ENCODE measurements around the gene YJU2.
"Not testable (repeated sequence)": the region's sequence is repeated elsewhere in the genome, so short reads cannot be mapped to it uniquely, and the experiment has no call there.

The YJU2 gene

DNA sequence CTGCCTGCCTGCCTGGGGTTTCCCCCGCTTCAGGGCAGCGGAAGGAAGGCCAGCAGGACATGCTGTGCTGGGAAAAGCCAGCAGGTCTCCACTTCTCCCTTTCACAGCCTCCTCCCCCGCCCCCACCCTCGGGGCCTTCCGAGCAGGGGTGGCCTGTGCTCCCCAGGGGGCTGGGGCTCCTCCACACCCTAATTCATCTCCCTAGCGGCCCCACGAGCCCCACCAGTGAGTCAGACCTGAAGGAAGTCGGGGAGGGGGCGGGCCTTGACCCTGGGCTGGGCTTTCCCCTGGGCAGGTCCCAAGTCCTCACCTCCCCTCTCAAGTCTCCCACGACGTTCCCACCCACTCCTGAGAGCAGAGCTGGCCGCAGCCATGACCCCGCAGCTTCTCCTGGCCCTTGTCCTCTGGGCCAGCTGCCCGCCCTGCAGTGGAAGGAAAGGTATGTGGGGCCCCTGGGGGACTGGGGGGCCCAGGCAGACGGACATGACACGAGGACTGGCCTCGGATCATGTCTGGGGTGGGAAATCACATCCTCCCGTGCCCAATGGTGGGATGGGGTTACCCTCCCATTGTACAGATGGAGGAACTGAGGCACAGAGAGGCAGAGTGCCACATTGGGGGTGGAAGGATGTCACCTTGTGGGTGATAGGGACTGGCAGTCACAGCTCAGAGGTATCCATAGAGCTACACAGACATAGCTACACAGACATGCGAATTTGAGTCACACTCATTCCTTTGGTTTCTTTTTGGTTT is 17.5 kb upstream of the YJU2 start, which contains the start of gene EBI3:
Gene EBI3 (plus strand): TSS at position 345 of the 753 bp plus-strand sequence. CDS start 28 bp downstream, at position 373.
- DNase-seq (ENCODE audit: low read depth), result peak; percentile 15

DNA sequence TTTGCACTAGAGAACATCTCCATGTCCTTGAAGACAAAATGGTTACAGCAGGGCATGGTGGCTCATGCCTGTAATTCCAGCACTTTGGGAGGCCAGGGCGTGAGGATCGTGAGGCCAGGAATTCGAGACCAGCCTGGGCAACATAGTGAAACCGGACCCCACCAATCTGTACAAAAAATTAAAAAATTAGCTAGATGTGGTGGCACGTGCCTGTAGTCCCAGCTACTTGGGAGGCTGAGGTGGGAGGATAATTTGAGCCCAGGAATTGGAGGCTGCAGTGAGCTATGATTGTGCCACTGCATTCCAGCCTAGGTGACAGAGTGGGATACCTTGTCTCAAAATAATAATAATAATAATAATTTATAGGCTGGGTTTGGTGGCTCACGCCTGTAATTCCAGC is 16.6 kb upstream of the YJU2 start:
- DNase-seq (ENCODE audit: low read depth), result not testable (repeated sequence)

DNA sequence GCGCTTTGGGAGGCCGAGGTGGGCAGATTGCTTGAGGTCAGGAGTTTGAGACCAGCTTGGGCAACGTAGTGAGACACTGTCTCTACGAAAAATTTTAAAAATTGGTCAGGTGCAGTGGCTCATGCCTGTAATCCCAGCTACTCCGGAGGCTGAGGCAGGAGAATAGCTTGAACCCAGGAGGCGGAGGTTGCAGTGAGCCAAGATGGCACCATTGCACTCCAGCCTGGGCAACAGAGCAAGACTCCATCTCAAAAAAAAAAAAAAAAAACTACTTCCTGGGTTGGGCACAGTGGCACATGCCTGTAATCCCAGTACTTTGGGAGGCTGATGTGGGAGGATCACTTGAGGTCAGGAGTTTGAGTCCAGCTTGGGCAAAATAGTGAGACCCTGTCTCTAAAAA is 15.4 kb upstream of the YJU2 start:
- DNase-seq (ENCODE audit: low read depth), result not testable (repeated sequence)

DNA sequence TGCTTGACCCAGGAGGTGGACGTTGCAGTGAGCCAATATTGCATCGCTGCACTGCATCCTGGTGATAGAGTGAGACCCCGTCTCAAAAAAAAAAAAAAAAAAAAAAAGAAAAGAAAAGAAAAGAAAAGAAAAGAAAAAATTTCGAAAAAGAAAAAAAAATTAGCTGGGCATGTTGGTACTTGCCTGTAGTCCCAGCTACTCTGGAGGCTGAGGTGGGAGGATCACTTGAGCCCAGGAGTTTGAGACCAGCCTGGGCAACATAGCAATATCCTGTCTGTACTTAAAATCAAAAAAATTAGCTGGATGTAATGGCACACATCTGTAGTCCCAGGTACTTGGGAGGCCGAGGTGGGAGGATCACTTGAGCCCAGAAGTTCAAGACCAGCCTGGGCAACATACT is 14.7 kb upstream of the YJU2 start:
- DNase-seq (ENCODE audit: low read depth), result not testable (repeated sequence)

DNA sequence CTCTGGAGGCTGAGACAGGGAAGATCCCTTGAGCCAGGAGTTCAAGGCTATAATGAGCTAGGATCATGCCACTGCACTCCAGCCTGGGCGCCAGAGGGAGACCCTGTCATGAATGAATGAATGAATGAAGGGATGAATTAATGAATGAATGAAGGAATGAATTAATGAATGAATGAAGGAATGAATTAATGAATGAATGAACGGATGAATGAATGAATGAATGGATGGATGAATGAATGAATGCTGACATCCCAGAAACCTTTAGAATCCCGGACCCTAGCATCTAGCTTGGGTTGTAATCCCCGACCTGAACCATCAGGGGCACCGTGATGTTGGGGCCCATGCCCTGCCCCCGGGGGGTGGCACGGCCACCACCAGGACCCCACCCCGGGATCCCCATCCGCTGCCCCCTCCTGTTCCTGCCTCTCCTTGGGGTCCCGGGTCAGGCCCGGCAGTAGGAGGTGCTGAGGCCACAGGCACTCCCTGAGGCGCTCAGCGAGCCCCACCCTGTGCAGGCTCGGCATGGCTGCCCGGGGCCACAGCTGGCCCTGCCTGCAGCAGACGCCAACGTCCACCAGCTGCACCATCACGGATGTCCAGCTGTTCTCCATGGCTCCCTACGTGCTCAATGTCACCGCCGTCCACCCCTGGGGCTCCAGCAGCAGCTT is 14.1 kb upstream of the YJU2 start:
- DNase-seq (ENCODE audit: low read depth), result no peak

DNA sequence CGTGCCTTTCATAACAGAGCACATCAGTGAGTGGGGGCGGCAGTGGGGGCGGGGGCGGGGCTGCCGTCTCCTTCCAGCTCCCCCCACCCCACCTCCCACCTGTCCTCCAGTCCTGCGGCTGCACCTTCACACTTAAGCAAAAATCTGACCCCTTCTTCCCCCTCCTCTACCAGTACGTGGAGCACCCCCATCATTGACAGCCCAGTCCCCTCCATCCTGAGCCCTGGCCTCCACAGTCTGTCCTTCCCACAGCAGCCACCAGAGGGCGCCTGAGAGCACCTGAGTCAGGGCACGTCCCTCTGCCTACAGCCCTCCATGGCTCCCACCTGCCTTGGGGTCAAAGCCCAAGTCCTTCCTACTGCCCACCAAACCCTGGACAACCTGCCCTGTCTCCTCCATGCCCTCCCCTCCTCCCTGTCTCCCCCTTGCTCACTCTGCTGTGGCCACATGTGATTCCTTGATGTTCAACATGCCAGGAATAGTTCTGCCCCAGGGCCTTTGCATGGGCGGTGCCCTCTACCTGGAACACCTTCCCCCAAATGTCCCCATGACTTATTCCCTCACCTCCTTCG is 13.5 kb upstream of the YJU2 start:
- peak; percentile 48 for DNase-seq (ENCODE audit: low read depth)

DNA sequence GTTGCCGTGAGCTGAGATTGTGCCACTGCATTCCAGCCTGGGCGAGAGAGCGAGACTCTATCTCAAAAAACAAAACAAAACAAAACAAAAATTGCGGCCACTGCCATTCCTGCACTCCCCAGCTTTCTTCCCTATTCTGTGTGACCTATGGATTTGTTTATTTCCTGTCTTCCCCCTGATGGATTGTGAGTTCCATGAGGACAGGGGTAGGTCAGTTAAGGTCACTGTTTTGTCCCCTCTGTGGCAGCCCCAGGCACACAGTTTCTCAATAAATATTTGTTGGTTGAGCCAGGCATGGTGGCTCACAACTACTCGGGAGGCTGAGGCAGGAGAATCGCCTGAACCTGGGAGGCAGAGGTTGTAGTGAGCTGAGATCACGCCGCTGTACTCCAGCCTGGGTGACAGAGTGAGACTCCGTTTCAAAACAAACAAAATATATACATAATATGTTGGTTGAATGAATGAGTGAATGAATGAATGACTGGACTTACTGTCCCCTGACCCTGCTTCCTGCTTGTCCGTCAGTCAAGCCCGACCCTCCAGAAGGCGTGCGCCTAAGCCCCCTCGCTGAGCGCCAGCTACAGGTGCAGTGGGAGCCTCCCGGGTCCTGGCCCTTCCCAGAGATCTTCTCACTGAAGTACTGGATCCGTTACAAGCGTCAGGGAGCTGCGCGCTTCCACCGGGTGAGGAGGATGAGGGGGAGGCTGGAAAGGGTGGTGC is 12.6 kb upstream of the YJU2 start:
- DNase-seq (ENCODE audit: low read depth), result no peak

DNA sequence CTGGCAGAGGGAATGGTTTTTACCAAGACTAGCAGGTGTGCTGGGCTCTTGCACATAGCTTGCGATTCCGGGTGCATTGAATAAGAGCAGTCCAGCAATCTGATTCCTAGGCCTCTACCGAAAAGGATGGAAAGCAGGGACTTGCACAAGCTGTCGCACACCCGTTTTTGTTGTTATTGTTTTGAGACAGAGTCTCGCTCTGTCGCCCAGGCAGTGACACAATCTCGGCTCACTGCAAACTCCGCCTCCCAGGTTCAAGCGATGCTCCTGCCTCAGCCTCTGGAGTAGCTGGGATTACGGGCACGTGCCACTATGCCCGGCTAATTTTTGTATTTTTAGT is 12.0 kb upstream of the YJU2 start:
- no peak for DNase-seq (ENCODE audit: low read depth)

DNA sequence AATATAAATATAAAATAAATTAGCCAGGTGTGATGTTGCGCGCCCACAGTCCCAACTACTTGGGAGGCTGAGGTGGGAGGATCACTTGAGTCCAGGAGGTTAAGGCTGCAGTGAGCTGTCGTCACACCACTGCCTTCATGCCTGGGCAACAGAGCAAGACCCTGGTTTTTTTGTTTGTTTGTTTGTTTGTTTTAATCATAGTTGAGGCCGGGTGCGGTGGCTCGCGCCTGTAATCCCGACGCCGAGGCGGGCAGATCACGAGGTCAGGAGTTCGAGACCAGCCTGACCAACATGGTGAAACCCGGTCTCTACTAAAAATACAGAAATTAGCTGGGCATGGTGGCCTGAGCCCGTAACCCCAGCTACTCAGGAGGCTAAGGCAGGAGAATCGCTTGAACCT is 9.4 kb upstream of the YJU2 start:
- not testable (repeated sequence) for DNase-seq (ENCODE audit: low read depth)

DNA sequence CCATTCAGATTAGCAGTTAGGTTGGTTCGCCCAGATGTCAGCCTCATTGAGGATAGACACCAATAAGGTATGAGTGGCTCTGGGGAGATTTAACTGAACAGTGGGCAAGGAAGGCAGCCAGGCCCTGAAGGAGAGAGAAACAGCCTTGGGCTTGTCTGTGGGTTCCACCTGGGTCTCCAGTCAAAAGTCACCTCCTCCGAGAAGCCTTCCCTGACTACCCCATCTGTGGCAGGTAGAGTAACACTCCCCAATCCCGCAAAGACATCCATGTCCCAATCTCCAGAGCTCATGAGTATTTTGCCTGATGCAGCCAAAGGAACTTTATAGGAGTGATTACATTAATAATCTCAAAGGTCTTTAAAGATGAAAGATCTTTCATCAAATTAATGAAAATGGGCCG is 8.0 kb upstream of the YJU2 start:
- no peak for DNase-seq (ENCODE audit: low read depth)

DNA sequence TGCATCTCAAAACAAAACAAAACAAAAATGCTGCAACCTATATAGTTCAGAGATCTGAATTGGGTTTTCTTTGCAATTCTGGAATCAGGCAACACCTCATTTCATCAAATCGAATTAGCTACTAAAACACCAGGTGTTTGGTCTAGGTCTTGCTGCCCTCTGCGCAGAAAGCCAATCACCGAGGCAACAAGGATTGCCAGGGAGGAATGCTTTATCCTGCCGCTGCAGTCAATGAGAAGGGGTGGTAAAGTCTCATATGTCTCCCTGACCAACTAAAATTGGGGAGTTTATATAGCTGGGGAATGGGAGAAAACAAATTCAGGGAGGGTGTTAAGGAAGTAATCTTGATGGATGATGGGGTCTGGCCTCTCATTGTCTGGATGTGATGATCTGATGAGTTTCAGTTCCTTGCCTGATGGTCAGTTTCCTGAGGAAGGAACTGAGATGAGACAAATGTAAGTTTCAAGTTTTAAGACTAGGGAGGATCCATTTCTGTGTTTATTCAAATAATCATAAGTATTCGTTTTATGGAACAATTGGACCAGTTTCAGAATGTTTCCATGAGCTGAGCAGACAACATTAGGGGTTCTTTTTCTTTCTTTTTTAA is 5.0 kb upstream of the YJU2 start:
- no peak for DNase-seq (ENCODE audit: low read depth)

DNA sequence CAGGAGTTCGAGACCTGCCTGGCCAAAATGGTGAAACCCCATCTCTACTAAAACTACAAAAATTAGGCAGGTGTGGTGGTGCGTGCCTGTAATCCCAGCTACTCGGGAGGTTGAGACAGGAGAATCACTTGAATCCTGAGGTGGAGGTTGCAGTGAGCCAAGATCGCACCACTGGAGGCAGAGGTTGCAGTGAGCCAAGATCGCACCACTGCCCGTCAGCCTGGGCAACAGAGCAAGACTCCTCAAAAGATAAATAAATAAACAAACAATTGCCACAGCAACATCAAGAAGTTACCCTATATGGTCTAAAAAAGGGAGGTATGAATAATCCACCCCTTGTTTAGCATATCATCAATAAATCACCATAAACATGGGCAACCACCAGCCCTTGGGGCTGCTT is 942 bp upstream of the YJU2 start:
- DNase-seq (ENCODE audit: low read depth), result not testable (repeated sequence)

DNA sequence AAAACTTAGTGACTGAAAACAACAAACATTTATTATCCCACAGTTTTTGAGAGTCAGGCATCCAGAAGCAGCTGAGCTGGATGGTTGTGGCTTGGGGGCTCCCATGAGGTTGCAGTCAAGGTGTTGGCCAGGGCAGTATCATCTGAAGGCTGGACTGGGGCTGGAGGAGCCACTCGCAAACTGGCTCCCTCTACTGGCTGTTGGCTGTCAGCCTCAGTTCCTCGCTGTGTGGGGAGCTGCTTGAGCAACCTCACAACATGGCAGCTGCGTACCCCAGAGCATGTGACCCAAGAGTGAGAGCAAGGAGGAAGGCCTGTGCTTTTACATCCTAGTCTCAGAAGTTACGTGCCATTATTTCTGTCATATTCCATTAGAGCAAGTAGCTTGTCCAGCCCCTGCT is 9.7 kb downstream of the YJU2 start:
- DNase-seq (ENCODE audit: low read depth), result no peak

DNA sequence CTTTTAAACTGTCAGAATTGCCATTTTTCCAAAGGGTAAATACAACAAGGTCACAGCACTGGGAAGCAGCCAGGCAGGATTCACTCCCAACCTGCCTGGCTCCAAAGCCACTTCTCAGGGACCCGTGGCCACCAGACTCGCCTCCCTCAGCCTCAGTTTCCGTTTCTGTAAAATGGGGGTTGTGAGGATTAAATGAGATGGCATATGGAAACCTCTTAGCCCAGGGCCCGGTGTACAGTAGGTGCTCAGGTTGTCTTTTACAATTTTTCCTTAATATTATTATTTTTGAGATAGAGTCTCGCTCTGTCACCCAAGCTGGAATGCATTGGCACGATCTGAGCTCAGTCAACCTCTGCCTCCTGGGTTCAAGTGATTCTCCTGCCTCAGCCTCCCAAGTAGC is 10.1 kb downstream of the YJU2 start:
- no peak for DNase-seq (ENCODE audit: low read depth)

DNA sequence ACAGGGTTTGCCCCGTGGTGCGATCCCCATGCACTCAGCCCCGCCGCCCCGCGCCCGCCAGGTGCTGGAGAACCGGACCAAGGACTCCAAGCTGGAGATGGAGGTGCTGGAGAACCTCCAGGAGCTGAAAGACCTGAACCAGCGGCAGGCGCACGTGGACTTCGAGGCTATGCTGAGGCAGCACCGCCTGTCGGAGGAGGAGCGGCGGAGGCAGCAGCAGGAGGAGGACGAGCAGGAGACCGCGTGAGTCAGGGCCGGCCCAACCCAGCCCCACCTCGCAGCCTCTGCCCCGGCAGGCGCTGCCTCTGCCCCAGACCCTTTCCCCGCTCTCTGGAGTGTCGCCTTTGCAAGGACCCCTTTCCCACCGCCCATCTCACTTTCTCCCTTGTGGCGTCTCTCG is 11.3 kb downstream of the YJU2 start:
- no peak for DNase-seq (ENCODE audit: low read depth)

DNA sequence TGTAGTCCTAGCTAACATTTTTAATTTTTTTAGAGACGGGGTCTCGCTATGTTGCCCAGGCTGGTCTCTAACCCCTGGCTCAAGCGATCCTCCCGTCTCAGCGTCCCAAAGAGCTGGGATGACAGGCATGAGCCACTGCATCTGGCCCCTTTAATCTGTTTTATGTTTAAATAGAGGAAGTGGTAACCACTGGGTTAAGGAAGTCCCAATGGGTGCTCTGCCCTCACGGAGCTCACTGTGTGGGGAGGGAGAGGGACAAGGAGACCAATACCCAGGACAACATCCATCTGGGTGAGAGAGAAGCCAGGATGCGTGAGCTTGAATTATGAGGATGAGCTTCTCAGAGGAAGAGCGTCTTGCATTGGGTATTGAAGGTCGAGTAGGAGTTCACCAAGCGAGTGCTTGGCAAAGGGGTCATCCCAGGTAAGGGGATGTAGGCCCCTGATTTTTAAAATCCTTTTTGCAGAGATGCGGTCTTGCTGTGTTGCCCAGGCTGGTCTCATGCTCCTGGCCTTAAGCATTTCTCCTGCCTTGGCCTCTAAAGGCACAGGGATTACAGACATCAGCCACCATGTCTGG is 13.8 kb downstream of the YJU2 start:
- DNase-seq (ENCODE audit: low read depth), result no peak

DNA sequence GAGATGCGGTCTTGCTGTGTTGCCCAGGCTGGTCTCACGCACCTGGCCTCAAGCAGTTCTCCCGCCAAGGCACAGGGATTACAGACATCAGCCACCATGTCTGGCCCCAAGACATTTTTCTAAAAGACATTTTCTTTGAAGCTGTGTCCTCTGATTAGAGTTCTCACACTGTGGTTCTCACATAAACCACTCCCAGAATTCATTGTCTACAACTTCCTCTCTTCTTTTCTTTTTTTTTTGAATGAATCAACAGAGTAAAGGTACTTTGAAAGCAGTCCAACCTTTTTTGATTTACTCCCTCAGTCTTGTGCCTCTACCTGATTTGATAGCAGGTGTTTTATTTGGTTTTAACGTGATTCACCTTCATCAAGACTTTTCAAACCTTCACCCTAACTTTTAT is 17.9 kb downstream of the YJU2 start:
- DNase-seq (ENCODE audit: low read depth), result no peak

DNA sequence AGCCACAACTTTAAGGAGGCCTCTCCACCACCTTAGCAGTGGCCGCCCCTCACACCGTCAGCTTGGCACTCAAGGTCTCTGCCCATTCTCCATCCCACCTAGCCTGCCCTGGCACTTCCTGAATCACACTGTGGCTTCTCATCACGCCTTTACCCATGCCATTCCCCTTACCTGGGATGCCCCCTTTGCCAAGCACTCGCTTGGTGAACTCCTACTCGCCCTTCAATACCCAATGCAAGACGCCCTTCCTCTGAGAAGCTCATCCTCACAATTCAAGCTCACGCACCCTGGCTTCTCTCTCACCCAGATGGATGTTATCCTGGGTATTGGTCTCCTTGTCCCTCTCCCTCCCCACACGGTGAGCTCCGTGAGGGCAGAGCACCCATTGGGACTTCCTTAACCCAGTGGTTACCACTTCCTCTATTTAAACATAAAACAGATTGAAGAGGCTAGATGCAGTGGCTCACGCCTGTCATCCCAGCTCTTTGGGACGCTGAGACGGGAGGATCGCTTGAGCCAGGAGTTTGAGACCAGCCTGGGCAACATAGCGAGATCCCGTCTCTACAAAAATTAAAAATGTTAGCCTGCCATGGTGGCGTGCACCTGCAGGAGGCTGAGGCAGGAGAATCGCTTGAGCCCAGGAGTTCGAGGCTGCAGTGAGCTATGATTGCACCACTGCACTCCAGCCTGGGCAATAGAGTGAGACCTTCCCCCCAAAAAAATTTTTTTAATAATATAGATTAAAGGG is 19.5 kb downstream of the YJU2 start:
- DNase-seq (ENCODE audit: low read depth), result no peak

DNA sequence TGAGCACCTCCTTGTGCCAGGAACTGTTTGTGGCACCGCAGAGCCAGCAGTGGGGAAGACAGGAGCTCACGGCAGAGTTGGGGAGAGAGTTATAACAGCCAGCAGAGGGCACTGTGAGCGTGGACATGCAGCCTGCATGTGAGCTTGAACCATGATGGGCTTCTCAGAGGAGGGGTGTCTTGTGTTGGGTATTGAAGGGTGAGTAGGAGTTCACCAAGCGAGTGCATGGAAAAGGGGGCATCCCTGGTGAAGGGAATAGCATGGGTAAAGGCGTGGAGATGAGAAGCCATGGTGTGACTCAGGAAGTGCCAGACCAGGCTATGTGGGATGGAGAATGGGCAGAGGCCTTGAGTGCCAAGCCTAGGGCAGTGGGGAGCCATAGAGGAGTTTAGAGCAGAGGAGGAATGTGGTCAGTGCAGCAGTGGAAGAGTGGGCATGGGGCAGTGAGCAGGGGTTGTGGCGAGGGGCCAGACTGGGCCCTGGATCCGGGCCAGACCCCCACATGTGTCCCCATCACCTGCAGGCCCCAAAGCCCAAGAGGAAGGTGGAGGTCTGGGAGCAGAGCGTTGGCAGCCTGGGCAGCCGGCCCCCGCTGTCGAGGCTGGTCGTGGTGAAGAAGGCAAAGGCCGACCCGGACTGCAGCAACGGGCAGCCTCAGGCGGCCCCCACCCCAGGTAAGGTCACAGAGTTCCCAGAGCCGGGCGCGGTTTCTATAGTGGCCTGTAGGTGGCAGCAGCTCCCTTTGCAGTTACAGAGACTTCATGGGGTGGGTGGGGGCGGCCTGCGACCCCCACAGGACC is 20.4 kb downstream of the YJU2 start:
- DNase-seq (ENCODE audit: low read depth), result peak; percentile 47

Data from activated T-cell treated with anti-CD3 and anti-CD28 coated beads for 24 hours (primary cell).